Prostate gland (tissue), 2 donors: ENCODE results near the gene MMP2.

Experiments
- CTCF ChIP-seq, 4 experiments: fragments of 200-600 bp in 2 of 4; fragments of 450-650 bp in 2 of 4; sonication (generic) in 2 of 4; IDR thresholded peaks; 1 replicate in 3 of 4; 2 replicates in 1 of 4; pipeline ENCODE4 v1.5.1; 2016 to 2019; ENCODE audit warnings: antibody characterized with exemption in 4 of 4, mild to moderate bottlenecking in 2 of 4, moderate library complexity in 2 of 4
- POLR2AphosphoS5 ChIP-seq: sonication (generic); formaldehyde crosslinking; IDR thresholded peaks from one replicate; pipeline ENCODE4 v1.6.1; 2017; ENCODE audit warnings: antibody characterized with exemption

GRCh38 chr16:55474821-55475220, 4.2 kb upstream of the MMP2 start:
- TF ChIP-seq CTCF (IDR thresholded peaks at IDR 0.05) (no peak), POLR2AphosphoS5 (no peak)
